ENCODE data around the gene GPD2.
"Not testable (repeated sequence)": the region's sequence is repeated elsewhere in the genome, so short reads cannot be mapped to it uniquely, and the experiment has no call there.

The GPD2 gene

DNA sequence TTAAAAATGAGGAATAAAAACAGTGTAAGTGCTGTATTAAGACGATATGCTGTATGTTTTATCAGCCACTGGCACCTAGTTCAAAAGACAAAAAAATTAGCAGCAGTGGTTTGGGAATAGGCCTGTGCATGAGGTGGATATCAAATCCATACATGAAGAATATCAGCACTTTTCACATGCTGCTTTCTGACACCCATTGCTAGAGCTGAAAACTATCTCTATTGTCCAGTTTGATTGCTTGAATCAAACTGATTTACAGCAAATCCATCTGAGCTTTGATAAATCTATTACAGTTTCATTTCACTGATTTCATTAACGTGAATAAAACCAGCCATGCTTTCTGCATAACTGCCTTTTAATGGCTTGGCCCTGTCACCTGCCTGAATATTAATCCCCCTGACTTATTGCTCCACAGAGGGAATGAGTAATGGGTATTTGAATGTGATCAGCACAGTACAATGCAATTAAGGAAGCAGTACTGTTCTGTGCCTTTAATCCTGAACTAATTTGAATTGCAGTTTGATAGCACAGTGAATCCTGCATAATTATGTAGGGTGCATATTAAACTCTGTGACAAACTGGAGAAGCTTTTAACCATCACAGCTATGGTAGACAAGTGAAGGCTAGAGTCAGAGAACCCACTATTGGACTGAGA lies 154.0 kb downstream of the GPD2 start:
- DNase-seq (ENCODE audit: low spot score): no peak

DNA sequence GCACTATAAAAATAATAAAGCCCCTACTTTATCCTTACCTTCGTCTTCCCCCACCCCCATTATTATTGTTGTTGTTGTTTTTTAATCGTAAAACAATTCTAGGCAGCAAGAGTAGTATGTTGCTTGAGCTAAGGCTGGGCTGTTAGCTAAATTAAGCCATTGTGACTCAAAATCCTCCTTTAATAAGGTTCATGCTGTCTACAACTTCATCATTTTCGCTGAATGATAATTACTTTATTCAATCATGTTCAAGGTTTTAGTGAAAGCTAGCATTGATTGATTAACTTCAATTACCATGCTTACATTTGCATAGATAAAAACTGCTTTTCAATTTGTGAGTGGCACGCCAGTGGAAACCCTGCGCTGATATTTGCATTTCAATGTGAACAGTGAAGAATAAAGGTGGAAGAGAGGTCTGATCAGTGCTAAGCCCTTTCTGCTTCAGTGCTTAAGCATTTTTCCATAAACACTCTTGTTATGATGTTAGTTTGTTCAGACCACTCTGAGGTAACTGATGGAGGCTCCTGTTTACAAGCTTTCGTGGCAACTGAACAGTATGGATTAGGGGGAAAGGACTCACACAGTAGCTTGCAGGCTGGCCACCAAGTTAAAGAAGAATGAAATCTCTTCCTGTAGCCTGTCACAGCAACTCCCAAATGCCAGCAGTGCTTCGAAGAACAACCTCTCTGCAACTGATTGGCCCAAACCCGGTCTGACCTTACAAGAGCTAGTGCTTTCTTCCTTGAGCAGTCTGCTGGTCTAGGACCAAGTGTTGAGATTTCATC lies 156.8 kb downstream of the GPD2 start:
- no peak for DNase-seq (ENCODE audit: low spot score)

DNA sequence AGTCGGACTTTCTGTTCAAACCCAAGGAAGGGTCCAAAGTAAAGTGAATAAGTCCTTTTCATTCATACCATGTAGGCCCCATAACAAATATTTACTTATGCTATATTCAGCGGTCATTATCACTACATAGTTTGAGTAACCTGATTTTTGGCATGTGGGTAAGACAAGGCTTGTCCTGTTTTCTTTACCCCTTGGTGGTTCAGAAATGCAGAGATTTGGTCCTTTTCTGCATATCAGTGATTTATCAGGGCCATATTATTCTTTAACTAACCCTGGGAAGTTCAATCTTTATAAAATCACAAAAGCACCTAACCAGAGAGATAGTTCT lies 157.4 kb downstream of the GPD2 start:
- no peak for DNase-seq (ENCODE audit: low spot score)

DNA sequence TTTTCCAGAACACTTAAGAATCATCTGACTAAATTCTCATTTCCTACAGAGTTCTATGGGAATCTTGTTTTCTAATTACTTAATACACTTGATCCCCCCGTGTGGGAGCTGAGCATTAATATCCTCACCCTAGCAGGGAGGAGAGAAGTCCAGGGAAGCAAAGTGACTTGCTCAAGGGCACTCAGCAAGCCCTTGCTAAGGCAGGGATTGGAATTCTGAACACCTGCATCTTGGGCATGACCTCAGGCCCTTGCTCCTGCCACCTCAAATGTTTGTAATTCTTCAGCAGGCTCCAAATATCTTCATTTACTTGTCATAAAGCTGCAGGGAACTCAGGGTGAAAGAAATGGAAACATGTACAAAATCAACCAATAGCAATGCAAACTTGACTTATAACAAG lies 162.4 kb downstream of the GPD2 start:
- no peak for DNase-seq (ENCODE audit: low spot score)

DNA sequence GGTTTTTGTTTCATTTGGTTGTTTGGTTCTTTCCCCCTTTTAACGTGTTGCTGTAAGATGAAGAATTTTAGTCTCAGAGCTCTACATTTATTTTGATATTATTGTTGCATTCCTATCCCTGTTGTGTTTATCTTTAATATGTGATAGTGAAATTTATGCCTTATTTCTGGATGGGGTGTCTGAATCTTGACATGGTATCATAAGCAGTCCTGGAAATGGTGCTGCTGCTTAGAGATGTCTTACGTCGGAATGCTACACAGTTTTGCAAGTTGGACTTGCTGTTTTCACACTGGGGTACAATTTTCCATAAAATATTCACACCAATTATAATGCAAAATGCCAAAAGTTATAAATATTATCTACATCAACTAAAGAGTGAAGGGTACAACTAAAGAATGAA lies 164.0 kb downstream of the GPD2 start:
- DNase-seq (ENCODE audit: low spot score): no peak

DNA sequence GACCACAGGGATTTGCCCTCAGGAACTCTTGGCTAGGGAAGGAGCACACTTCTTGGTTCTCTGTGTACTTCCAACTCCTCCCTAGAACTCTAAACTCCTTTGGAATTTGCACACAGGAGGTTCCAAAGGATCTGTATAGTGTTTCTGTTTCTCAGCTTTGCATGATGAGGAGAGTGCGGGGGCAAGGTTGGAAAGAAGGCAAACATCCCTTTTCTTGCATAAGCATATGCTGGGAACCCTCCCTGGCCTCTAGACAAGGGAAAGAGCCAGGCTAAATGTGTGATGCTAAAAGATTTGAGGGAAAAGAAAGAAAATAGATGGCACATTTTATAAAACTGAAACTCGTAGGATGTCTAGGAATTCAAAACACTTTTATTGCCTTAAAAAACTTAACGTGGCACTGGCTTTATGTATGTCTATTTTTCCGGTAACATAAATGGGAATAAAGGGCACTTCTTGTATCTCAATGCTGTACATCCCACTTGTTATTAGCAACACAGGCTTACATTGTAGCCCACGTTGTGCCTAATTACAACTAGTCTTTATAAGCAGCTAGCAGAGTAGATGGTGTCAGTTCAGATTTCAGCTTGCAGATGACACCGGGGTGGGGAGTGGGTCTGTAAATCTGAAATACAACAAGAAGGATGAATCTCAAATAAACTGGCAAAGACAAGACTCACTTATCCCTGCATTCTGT lies 165.8 kb downstream of the GPD2 start:
- DNase-seq (ENCODE audit: low spot score): no peak

DNA sequence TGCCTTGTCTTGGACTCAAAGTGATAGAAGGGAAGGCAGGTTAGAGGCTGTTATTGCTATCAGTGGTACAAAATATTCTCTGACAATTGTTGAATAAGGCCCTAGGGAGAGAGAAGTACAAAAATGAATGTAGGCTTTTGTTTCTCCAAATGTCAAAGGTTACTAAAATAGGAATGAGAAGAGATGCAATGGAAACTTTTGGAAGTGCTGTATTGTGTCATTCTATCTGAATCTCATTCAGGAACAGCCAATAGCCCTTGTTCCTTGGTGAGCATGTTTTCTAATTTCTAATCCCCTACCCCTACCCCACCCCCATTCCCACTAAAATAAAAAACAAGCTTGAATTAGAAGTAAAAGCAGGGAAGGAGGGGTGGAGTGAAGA lies 166.4 kb downstream of the GPD2 start:
- no peak for DNase-seq (ENCODE audit: low spot score)

DNA sequence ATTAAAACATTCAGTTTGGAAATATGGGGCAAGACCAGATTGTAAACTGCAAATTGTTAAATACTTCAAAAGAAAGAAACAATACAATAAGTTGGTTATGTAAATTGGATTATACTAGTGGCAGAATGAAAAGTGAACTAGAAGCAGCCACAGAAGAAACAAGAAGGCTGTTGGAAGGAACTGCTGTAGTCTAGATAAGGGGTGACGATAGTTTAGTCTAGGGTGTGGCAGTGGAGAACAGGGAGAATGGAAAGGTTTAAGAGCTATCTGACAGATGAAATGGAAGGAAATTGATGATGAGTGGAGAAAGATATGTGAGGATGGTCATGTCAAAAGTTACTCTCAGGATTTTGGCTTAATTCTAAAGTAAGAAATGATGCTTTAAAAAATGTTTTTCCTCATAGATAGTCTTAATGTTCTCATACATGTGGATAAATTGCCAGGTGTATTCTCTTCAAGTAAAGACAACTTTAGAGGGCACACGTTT lies 179.7 kb downstream of the GPD2 start:
- DNase-seq (ENCODE audit: low spot score): no peak

DNA sequence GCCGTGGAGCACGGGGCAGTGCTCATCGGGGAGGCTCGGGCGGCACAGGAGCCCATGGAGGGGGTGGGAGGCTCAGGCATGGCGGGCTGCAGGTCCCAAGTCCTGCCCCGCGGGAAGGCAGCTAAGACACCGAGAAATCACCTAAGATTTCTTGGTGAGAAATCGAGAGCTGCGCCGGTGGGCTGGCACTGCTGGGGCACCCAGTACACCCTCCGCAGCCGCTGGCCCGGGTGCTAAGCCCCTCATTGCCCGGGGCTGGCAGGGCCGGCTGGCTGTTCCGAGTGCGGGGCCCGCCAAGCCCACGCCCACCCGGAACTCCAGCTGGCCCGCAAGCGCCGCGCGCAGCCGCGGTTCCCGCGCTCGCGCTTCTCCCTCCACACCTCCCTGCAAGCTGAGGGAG lies 181.9 kb downstream of the GPD2 start:
- DNase-seq (ENCODE audit: low spot score): not testable (repeated sequence)

DNA sequence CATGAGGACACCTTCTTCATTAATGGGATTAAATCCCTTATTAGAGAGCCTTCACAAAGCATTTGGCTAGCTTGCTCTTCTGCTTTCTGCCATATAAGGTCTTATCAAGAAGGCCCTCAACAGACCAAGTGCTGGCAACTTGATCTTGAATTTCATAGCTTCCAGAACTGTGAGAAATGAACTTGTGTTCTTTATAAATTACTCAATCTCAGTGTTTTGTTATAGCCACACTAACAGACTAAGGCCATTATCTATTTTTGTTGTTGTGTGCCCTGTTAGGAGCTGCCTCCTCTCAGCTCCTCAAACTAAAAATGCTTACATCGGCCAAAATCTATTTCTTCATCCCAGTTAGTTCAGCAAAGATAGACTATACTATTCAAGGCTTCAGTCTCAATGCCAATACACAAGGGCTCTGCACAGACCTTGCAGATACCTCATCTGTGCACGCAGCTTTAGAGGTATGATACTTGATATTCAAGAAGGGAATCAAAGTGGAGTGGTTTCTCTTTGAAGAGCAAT lies 182.9 kb downstream of the GPD2 start:
- DNase-seq (ENCODE audit: low spot score): no peak

DNA sequence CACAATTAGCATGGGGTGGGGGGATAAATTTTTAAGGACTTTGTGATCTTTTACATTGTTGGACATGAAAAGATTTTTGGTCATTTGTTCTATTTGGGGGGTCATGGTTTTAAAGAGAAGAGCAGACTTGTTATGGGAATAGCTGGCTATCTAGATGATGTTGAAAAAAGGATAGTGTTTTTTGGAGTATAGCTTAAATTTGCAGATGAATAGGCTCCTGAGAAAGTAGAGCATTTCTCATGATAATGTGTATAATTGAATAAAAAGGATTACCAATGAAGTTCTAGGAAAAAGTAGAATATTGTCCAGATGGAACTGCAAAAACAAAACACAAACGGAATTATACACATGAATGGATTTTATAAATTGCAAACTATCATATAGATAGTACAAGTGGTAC lies 186.3 kb downstream of the GPD2 start:
- DNase-seq (ENCODE audit: low spot score): no peak

DNA sequence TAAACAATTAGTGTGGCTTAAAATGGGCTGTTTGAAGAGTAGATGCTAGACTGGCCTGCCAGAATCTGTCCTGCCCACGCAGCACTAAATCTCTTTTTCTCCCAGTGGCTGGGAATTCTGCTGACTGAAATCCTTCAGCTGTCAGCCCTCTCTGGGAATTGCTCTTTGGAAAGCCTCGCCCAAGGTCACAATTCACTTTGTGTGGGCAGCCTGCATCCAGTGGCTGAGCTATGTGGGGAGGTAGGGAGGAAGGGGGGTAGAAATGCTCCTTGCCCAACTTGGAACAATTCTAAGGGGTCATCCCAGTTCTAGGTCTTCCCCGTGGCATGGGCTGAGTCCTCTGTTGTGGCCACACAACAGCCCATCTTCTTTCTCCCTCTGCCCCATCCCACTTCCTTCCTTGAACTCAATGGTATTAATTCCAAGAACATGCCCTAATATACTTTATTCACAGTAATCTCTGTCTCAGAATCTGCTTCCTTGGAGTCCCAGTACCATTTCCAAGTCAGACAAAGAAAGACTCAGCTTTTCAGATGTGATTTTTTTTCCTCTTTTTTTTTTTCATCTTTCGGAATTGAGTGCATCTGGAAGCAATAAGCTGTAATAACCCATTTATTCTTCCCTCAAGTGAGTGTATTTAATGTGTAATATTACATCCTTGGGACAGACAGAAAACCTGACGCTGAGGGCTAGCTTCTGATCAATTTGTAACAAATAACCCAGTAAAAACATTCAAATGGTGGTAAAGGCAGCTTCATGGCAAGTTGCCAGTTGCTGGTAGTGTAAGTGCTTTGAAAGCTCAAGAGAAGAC lies 189.4 kb downstream of the GPD2 start:
- no peak for DNase-seq (ENCODE audit: low spot score)

DNA sequence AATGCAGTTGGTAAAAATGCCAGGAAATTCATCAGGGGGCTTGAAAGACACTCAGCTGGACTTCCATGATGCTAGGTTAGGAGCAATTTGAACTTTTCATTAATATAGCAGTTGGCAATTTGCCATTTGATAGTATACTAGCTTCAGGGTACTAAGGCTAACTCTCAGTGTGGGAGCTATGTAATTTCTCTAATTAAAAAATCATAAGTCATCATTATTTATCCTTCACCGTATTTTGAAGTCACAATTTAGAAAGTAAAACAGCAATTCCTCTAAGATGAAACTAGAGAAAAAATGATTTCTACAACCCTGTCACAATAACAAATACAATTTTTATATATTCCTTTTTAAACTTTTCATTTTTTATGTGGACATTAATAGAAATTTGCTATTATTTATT lies 190.8 kb downstream of the GPD2 start:
- DNase-seq (ENCODE audit: low spot score): no peak

DNA sequence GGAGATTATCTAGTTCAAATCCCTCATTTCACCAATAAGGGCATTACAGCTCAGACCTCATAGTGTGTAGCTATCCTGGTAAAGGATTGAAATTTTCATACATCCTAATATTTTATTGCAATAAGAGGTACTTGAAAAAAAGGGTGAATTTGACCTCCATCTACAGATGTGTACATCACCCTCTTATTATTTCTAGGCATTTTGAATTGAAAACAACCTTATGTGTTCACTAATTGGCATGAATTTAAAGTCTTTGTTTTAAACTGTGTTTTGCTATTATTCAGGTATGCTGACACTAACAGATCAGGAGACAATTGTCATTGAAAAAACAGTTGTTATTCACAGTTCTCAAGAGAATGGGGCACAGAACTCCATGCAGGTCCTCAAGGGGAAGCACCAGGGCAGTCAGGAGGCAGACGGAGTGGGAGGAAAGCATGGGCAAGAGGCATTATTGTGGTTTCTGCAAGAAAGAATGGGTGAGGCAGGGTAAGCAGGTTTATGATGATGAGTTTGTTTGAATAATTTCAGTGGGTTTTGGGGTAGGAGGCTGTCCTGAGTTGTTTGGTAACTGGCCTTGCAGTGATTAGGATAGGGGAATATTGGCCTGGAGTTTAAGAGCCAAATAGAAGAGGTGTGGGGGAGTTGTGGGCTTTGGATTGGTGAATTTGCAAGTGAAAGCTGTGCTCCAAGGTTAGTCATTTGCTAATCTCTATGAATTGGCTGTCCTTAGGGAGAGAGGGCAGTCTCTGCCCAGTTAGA lies 194.6 kb downstream of the GPD2 start:
- DNase-seq (ENCODE audit: low spot score): no peak

DNA sequence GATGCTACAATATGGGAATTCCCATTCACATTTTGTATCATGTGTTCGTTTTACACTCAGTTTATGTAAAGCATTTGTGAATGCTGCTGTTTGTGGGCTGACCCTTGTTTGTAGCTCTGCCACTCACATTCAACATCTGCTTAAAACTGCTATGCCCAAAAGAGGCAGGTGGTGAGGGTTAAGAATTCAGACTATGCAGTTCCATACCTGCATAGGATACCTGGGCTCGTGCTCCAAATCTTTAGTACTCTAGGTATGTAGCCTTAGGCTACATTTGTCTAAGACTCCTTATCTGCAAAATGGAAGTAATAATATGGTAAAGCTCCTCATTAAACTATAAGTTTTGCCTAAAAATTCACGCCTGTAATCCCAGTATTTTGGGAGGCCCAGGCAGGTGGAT lies 199.5 kb downstream of the GPD2 start:
- DNase-seq (ENCODE audit: low spot score): no peak
